Tibial nerve (tissue), 4 donors: Measurements from ENCODE around the gene IPO7.

ENCODE experiments used
- CTCF ChIP-seq, 5 experiments: fragments of 200-600 bp in 3 of 5; fragments of 450-650 bp in 2 of 5; sonication (generic) in 3 of 5; IDR thresholded peaks; one replicate each; pipeline ENCODE4 v1.5.1; 2016 to 2019; ENCODE audit warnings: antibody characterized with exemption in 5 of 5, mild to moderate bottlenecking in 3 of 5, moderate library complexity in 2 of 5
- EP300 ChIP-seq, 2 donors: sonication (generic); formaldehyde crosslinking; IDR thresholded peaks; one replicate each; pipeline ENCODE4 v1.6.1; 2017; ENCODE audit warnings: antibody characterized with exemption in 2 of 2, mild to moderate bottlenecking in 1 of 2
- POLR2A ChIP-seq, 2 donors: fragments of 450-650 bp; IDR thresholded peaks; one replicate each; pipeline ENCODE4 v1.6.1; 2017; ENCODE audit warnings: antibody characterized with exemption in 2 of 2, mild to moderate bottlenecking in 2 of 2, moderate library complexity in 2 of 2

DNA sequence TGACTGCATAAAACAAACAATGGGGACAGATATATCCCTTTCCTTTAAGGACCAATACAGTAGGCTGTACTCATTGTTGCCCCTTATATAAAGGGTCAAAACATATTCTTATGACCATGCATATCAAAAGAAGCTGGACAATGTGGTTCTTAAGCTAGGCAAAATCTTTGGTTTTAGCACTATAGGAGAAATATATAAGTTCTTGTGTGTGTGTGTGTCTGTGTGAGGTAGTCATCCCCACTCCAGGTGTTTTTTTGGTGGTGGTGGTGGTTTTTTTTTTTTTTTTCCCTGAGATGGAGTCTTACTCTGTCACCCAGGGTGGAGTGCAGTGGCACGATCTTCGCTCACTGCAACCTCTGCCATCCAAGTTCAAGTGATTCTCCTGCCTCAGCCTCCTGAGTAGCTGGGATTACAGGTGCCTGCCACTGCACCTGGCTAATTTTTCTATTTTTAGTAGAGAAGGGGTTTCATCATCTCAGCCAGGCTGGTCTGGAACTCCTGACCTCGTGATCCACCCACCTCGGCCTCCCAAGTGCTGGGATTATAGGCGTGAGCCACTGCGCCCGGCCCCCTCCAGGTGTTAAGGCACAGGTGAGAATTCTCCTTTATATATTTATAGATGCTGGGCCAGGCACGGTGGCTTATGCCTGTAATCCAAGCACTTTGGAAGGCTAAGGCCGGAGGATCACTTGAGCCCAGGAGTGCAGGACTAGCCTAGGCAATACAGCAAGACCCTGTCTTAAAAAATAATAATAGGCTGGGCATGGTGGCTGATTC is 64.3 kb downstream of the IPO7 start:
- no peak for TF ChIP-seq CTCF (IDR thresholded peaks at IDR 0.05)
- TF ChIP-seq EP300 (IDR thresholded peaks at IDR 0.05), result no peak
- TF ChIP-seq POLR2A (IDR thresholded peaks at IDR 0.05), result no peak
